ENCODE measurements around the gene TPCN2. TPM values are rescaled to one million over a fixed set of nuclear protein-coding genes. Genes with fewer than 3 reads are reported as not detected.

Gene TPCN2
- total RNA-seq, 4 donors from 2014 or later = 27.1 to 36.1 (median 31.3) TPM

GRCh38 chr11:69174841-69175240, 126.1 kb downstream of the TPCN2 start:
- H3K27ac ChIP-seq = no peak overlapping the region
- TF ChIP-seq POLR2A (IDR thresholded peaks at IDR 0.05) (no peak), EP300 (IDR thresholded peaks at IDR 0.05) (no peak), CTCF (IDR thresholded peaks at IDR 0.05) (no peak)
- 86 to 90% methylated on average over 2 of the region's 2 CpGs for WGBS, 2 donors
- no peaks in the 10 kb centered on the region for H3K36me3 ChIP-seq
- DNase-seq (ENCODE audit: low spot score in 2 of 2) = no peak
- H3K4me3 ChIP-seq = no peak overlapping the region
- H3K4me1 ChIP-seq = no peaks in the 10 kb centered on the region
- H3K9me3 ChIP-seq = peaks cover 0 to 22% (median 2%) of the 10 kb centered on the region in 4 donors
- no peaks in the 10 kb centered on the region for H3K27me3 ChIP-seq

GRCh38 chr11:69178819-69179482, 130.2 kb downstream of the TPCN2 start:
- H3K27me3 ChIP-seq = no peaks in the 10 kb centered on the region
- 63 to 85% methylated on average over 8 to 9 of the region's 9 CpGs for WGBS, 2 donors
- no peak overlapping the region for H3K27ac ChIP-seq
- no peak for TF ChIP-seq EP300 (IDR thresholded peaks at IDR 0.05)
- no peak for TF ChIP-seq POLR2A (IDR thresholded peaks at IDR 0.05)
- TF ChIP-seq CTCF (IDR thresholded peaks at IDR 0.05) = no peak
- no peak for DNase-seq (ENCODE audit: low spot score in 2 of 2)
- no peak overlapping the region for H3K4me3 ChIP-seq
- H3K9me3 ChIP-seq = peaks cover 0 to 26% (median 2%) of the 10 kb centered on the region in 4 donors
- H3K4me1 ChIP-seq = no peaks in the 10 kb centered on the region
- H3K36me3 ChIP-seq = no peaks in the 10 kb centered on the region

- WGBS, 2 donors = 65 to 72% methylated on average over 9 of the region's 9 CpGs
- DNase-seq (ENCODE audit: low spot score in 2 of 2) = no peak
- Histone ChIP-seq H3K27me3 (no peaks in the 10 kb centered on the region), H3K4me3 (no peak overlapping the region), H3K9me3 (peaks cover 0 to 17% (median under 1%) of the 10 kb centered on the region in 4 donors), H3K27ac (no peak overlapping the region), H3K36me3 (no peaks in the 10 kb centered on the region), H3K4me1 (no peaks in the 10 kb centered on the region)
- no peak for TF ChIP-seq POLR2A (IDR thresholded peaks at IDR 0.05)
- TF ChIP-seq CTCF (IDR thresholded peaks at IDR 0.05) = no peak
- no peak for TF ChIP-seq EP300 (IDR thresholded peaks at IDR 0.05)
Observed at GRCh38 chr11:69180226-69180625, 131.5 kb downstream of the TPCN2 start.

- Histone ChIP-seq H3K9me3 (peaks cover 0 to 12% (median 0%) of the 10 kb centered on the region in 4 donors), H3K36me3 (no peaks in the 10 kb centered on the region), H3K4me3 (no peak overlapping the region), H3K27ac (no peak overlapping the region), H3K4me1 (no peaks in the 10 kb centered on the region), H3K27me3 (no peaks in the 10 kb centered on the region)
- WGBS, 2 donors = 85 to 97% methylated on average over 3 of the region's 3 CpGs
- TF ChIP-seq POLR2A (IDR thresholded peaks at IDR 0.05) (no peak), CTCF (IDR thresholded peaks at IDR 0.05) (no peak), EP300 (IDR thresholded peaks at IDR 0.05) (no peak)
- DNase-seq (ENCODE audit: low spot score in 2 of 2) = no peak
Observed at GRCh38 chr11:69180726-69181125, 132.0 kb downstream of the TPCN2 start.

- TF ChIP-seq POLR2A (IDR thresholded peaks at IDR 0.05) (no peak), EP300 (IDR thresholded peaks at IDR 0.05) (no peak), CTCF (IDR thresholded peaks at IDR 0.05) (no peak)
Observed at GRCh38 chr11:69183613-69184012, 134.9 kb downstream of the TPCN2 start.

More at GRCh38 chr11:69183613-69184012, 134.9 kb downstream of the TPCN2 start:
- Histone ChIP-seq H3K9me3 (peaks cover 0 to 23% (median 0%) of the 10 kb centered on the region in 4 donors), H3K27me3 (no peaks in the 10 kb centered on the region), H3K4me1 (no peaks in the 10 kb centered on the region), H3K27ac (no peak overlapping the region), H3K4me3 (no peak overlapping the region), H3K36me3 (no peaks in the 10 kb centered on the region)
- DNase-seq (ENCODE audit: low spot score in 2 of 2) = no peak
- 64 to 77% methylated on average over 8 of the region's 8 CpGs for WGBS, 2 donors
